Osteoblast (primary cell): ENCODE results near the gene TOP3B. TPM values are rescaled to one million over a fixed set of nuclear protein-coding genes. Genes with fewer than 3 reads are reported as not detected.

ENCODE experiments used
- DNase-seq: peaks from one replicate; pipeline ENCODE4 v3.0.0; 2011; ENCODE audit warnings: low spot score, mixed read lengths; ENCODE audit not compliant: insufficient read length; ENCODE audit errors: missing footprints
- H2AFZ ChIP-seq: 2 replicates; pipeline ENCODE4 v1.6.0; 2011; ENCODE audit warnings: mild to moderate bottlenecking, low read length
- H3K27ac ChIP-seq: 2 replicates; pipeline ENCODE4 v1.5.1; 2011; ENCODE audit warnings: mild to moderate bottlenecking, low read depth, low read length, moderate library complexity
- H3K27me3 ChIP-seq: 2 replicates; pipeline ENCODE4 v1.6.0; 2012; ENCODE audit warnings: mild to moderate bottlenecking, control low read depth, inconsistent platforms, low read length, moderate library complexity; ENCODE audit not compliant: insufficient read depth
- H3K36me3 ChIP-seq: 2 replicates; pipeline ENCODE4 v1.5.1; 2011; ENCODE audit warnings: mild to moderate bottlenecking, low read length, control low read depth, moderate library complexity; ENCODE audit not compliant: insufficient read depth
- H3K4me1 ChIP-seq: 2 replicates; pipeline ENCODE4 v1.5.1; 2011; ENCODE audit warnings: mild to moderate bottlenecking, low read length, control low read depth, moderate library complexity; ENCODE audit not compliant: insufficient read depth
- H3K4me2 ChIP-seq: 2 replicates; pipeline ENCODE4 v1.6.0; 2011; ENCODE audit warnings: mild to moderate bottlenecking, low read length; ENCODE audit not compliant: insufficient read depth
- H3K4me3 ChIP-seq: fragments of 200-600 bp; sonication (generic); 3 replicates; pipeline ENCODE4 v1.5.1; 2012; ENCODE audit warnings: mild to moderate bottlenecking, low read length, inconsistent platforms; ENCODE audit not compliant: insufficient read depth
- H3K79me2 ChIP-seq: 2 replicates; pipeline ENCODE4 v1.6.0; 2012; ENCODE audit warnings: mild to moderate bottlenecking, low read length, control low read depth, inconsistent platforms; ENCODE audit not compliant: insufficient read depth
- H3K9me3 ChIP-seq: 2 replicates; pipeline ENCODE4 v1.5.1; 2011; ENCODE audit warnings: low read depth, low read length, control low read depth
- H4K20me1 ChIP-seq: 2 replicates; pipeline ENCODE4 v1.6.0; 2012; ENCODE audit warnings: mild to moderate bottlenecking, low read length, control low read depth; ENCODE audit not compliant: insufficient read depth
- total RNA-seq: library from RNA; depleted of rRNA; stranded (reverse); fragments of >200 nt; gene quantifications from 2 replicates; pipeline ENCODE4 v1.2.3, GENCODE V29; 2012
- TF ChIP-seq, protein P1 (sequence below): IDR thresholded peaks from 2 replicates; pipeline ENCODE4 v1.5.1; 2011; ENCODE audit warnings: mild to moderate bottlenecking, low read depth, low read length, moderate library complexity; ENCODE audit errors: extremely low read depth

TOP3B gene
- total RNA-seq, 1 donor = 27.9 TPM

DNA sequence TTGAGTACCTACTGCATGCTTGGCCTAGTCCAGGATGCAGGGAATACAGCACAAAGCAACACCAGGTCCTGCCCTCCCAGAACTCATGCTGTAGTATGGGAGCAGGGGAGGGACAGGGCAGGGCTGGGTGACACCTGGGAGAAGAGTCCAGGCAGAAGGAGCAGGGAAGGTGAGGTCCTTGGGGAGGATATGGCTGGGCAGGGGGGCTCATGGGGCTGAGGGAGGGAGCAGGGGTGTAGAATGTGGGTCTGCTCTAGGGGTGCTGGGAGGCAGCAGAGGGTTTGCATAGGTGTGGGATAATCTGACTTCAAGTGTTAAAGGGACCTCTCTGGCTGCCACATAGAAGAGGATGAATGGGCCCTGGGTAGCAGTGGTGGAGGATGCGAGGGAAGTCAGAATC is 4.8 kb downstream of the TOP3B start:
- peak; percentile 19 for DNase-seq
- TF ChIP-seq, protein P1, sequence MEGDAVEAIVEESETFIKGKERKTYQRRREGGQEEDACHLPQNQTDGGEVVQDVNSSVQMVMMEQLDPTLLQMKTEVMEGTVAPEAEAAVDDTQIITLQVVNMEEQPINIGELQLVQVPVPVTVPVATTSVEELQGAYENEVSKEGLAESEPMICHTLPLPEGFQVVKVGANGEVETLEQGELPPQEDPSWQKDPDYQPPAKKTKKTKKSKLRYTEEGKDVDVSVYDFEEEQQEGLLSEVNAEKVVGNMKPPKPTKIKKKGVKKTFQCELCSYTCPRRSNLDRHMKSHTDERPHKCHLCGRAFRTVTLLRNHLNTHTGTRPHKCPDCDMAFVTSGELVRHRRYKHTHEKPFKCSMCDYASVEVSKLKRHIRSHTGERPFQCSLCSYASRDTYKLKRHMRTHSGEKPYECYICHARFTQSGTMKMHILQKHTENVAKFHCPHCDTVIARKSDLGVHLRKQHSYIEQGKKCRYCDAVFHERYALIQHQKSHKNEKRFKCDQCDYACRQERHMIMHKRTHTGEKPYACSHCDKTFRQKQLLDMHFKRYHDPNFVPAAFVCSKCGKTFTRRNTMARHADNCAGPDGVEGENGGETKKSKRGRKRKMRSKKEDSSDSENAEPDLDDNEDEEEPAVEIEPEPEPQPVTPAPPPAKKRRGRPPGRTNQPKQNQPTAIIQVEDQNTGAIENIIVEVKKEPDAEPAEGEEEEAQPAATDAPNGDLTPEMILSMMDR = no peak
- Histone ChIP-seq H3K27me3 (no peaks in the 10 kb centered on the region), H3K27ac (no peak overlapping the region), H3K4me3 (no peak overlapping the region), H3K4me1 (peaks cover 8% of the 10 kb centered on the region), H4K20me1 (peaks cover 38% of the 10 kb centered on the region), H3K9me3 (no peaks in the 10 kb centered on the region), H3K36me3 (peaks cover 14% of the 10 kb centered on the region), H2AFZ (no peak overlapping the region), H3K4me2 (no peak overlapping the region), H3K79me2 (peaks cover 74% of the 10 kb centered on the region)

DNA sequence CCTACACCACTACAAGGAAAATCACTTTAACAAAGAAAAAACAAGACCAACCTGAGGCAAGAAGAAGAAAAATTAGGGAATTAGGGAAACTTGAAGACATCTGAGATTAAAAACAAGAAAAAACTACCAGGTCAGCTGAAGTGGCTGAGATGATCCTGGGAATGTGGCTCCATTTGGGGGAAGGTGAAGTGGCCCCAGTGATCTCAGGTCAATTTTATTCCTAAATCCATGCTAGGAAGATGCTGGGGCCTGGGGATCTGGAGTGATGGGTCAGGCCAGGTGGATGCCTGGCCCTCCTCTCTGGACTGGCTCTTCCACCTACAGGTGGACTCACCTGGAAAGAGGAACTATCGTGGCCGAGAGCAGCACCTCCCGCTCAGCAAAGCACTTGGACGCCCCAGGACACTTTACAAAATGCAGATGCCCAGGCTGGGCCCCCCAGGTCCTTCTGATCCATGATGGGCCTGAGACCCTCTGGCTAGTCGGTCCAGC is 6.7 kb downstream of the TOP3B start:
- H3K79me2 ChIP-seq = peaks cover 55% of the 10 kb centered on the region
- H3K27me3 ChIP-seq = no peaks in the 10 kb centered on the region
- H3K4me1 ChIP-seq = no peaks in the 10 kb centered on the region
- H3K27ac ChIP-seq = no peak overlapping the region
- no peak overlapping the region for H3K4me2 ChIP-seq
- H3K9me3 ChIP-seq = no peaks in the 10 kb centered on the region
- TF ChIP-seq, protein P1 = no peak
- peaks cover 46% of the 10 kb centered on the region for H4K20me1 ChIP-seq
- H3K36me3 ChIP-seq = peaks cover 29% of the 10 kb centered on the region
- H3K4me3 ChIP-seq = no peak overlapping the region
- no peak overlapping the region for H2AFZ ChIP-seq
- DNase-seq = peak; percentile 60

DNA sequence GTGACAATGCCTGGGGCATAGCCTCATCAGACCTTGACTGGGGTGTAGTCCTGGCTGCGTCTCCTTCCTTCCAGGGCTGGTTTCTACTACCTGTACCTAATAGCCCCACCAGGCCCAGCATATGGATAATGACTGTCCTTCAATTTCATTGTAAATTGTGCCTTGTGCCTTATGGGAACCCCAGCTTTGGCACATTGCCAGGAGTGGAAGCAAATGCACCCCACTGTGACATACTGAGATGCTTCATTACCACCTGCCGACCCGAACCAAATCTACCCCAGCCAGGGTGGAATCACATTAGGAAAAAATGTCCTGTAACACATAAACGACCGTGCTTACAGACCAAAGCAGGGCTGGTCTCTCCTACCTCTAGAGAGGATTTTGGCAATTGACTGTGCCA is 7.3 kb downstream of the TOP3B start:
- no peak overlapping the region for H3K27ac ChIP-seq
- peaks cover 49% of the 10 kb centered on the region for H3K79me2 ChIP-seq
- H3K9me3 ChIP-seq = no peaks in the 10 kb centered on the region
- peak; percentile 37 for DNase-seq
- H3K4me1 ChIP-seq = no peaks in the 10 kb centered on the region
- no peak overlapping the region for H3K4me3 ChIP-seq
- no peak overlapping the region for H2AFZ ChIP-seq
- TF ChIP-seq, protein P1 = no peak
- H3K4me2 ChIP-seq = no peak overlapping the region
- no peaks in the 10 kb centered on the region for H3K27me3 ChIP-seq
- H4K20me1 ChIP-seq = peaks cover 45% of the 10 kb centered on the region
- peaks cover 33% of the 10 kb centered on the region for H3K36me3 ChIP-seq

DNA sequence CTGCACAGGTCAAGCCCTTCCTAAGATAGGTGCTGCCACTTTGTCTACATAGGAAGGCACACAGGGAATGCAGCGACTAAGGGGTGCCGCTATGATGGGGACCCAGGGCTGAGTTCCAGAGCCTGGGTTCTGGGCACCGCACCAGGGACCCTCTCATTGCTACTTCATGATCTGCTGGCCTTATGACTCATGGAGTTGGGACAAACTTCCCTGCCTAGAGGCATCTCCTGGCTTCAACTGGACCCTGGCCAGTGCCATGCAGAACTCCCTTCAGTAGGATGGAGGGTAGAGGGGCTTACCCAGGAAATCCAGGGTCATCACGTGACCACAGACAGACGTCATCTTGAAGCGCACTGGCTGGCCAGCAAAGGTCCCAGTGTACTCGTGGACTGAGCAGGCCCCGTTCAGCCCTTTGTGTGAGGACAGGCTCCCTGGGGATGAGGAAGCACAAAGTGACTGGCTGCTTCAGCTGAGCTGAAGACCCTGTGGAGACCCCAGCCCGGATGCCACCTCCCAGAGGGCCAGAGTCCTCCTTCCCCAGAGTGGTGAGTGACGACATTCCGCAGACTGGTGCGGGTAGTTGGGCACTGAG is 8.4 kb downstream of the TOP3B start:
- H2AFZ ChIP-seq = no peak overlapping the region
- H4K20me1 ChIP-seq = peaks cover 43% of the 10 kb centered on the region

More for the DNA sequence above, 8.4 kb downstream of the TOP3B start:
- H3K4me3 ChIP-seq = no peak overlapping the region
- H3K27ac ChIP-seq = no peak overlapping the region
- TF ChIP-seq, protein P1 = no peak
- peaks cover 41% of the 10 kb centered on the region for H3K79me2 ChIP-seq
- no peaks in the 10 kb centered on the region for H3K9me3 ChIP-seq
- no peak overlapping the region for H3K4me2 ChIP-seq
- H3K36me3 ChIP-seq = peaks cover 39% of the 10 kb centered on the region
- no peaks in the 10 kb centered on the region for H3K4me1 ChIP-seq
- H3K27me3 ChIP-seq = no peaks in the 10 kb centered on the region
- DNase-seq = peak; percentile 30
